ENCODE measurements around the gene CLIP3. TPM values are rescaled to one million over a fixed set of nuclear protein-coding genes. Genes with fewer than 3 reads are reported as not detected.
A peak's percentile ranks its signal among the peaks of the same experiment; 100 is the strongest.

Gene CLIP3
- total and polyA plus RNA-seq, 2 of the 13 experiments (the other 11 are each of a cell fraction or from before 2014, with no cell fraction given) = 0.15 to 1.2 TPM

DNA sequence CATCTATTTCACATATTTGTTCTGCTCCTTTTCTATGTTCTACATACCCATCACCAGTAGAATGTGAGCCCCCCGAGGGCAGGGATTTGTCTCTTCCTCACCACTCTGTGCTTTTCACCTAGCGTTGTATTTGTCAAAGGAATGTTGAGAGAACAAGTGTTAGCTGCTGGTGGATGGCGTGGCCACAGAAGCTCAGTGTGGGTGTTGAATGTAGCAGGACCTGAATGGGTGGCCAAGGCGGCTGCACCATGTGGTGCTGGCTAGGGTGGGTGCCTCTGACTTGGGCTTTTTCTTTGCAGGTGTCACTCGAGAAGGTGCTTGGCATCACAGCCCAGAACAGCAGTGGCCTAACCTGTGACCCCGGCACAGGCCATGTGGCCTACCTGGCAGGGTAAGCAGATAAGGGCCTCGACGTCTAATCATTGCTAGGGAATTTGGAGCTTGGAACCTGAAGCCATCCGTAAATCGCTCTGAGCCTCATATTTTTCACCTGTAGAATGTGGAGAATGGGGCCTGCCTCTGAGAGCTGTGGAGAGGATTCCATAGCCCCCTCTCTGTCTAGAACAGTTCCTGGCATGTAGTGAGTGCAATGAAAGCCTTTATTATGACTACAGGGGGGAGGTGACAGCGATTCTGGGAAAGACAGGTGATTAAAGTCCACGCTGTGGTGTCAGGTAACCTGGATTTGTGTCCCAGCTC is 26.0 kb upstream of the CLIP3 start (continued):
- TF ChIP-seq ELF4 (CRISPR knock-in tag; IDR thresholded peaks at IDR 0.05; ENCODE audit: borderline replicate concordance) (no peak), ZNF329 (CRISPR knock-in tag; IDR thresholded peaks at IDR 0.05; ENCODE audit: low read depth) (no peak), PAF1 (CRISPR knock-in tag; IDR thresholded peaks at IDR 0.05) (no peak), ATF7-NPFF (CRISPR knock-in tag; IDR thresholded peaks at IDR 0.05; ENCODE audit: low read depth) (peak; percentile 48; the same call in 1 of the 2 replicates), NR2F2 (IDR thresholded peaks at IDR 0.05; ENCODE audit: borderline replicate concordance, low read depth) (no peak), RXRA (CRISPR knock-in tag; IDR thresholded peaks at IDR 0.05) (0 out of 2 replicates have a peak, but pooled peaks have one; percentile 51), ZBTB25 (CRISPR knock-in tag; IDR thresholded peaks at IDR 0.05) (0 out of 2 replicates have a peak, but pooled peaks have one; percentile 18), FOXA3 (CRISPR knock-in tag; IDR thresholded peaks at IDR 0.05) (0 out of 2 replicates have a peak, but pooled peaks have one; percentile 32), ZNF687 (CRISPR knock-in tag; IDR thresholded peaks at IDR 0.05) (peak; percentile 95), ATF1 (CRISPR knock-in tag; IDR thresholded peaks at IDR 0.05) (peak; percentile 46; the same call in 1 of the 2 replicates), CREB1 (IDR thresholded peaks at IDR 0.05) (no peak), CREB1 (CRISPR knock-in tag; IDR thresholded peaks at IDR 0.05) (peak; percentile 43; the same call in 1 of the 2 replicates), TEAD3 (CRISPR knock-in tag; optimal IDR thresholded peaks at IDR 0.05; ENCODE audit: borderline replicate concordance) (peak; percentile 78), ZZZ3 (CRISPR knock-in tag; IDR thresholded peaks at IDR 0.05; ENCODE audit: borderline replicate concordance) (no peak), POGK (CRISPR knock-in tag; conservative IDR thresholded peaks at IDR 0.05) (0 out of 2 replicates have a peak, but pooled peaks have one; percentile 65), MYNN (CRISPR knock-in tag; IDR thresholded peaks at IDR 0.05; ENCODE audit: low read depth) (no peak)
- TF ChIP-seq, protein P1, sequence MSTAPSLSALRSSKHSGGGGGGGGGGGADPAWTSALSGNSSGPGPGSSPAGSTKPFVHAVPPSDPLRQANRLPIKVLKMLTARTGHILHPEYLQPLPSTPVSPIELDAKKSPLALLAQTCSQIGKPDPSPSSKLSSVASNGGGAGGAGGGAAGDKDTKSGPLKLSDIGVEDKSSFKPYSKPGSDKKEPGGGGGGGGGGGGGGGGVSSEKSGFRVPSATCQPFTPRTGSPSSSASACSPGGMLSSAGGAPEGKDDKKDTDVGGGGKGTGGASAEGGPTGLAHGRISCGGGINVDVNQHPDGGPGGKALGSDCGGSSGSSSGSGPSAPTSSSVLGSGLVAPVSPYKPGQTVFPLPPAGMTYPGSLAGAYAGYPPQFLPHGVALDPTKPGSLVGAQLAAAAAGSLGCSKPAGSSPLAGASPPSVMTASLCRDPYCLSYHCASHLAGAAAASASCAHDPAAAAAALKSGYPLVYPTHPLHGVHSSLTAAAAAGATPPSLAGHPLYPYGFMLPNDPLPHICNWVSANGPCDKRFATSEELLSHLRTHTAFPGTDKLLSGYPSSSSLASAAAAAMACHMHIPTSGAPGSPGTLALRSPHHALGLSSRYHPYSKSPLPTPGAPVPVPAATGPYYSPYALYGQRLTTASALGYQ (CRISPR knock-in tag; IDR thresholded peaks at IDR 0.05) = no peak

Measured in HepG2 (cell line).